HUES64 (cell line): Measurements from ENCODE around the gene TYW3.

Experiments used
- H3K27ac ChIP-seq: 2 replicates; pipeline ENCODE4 v1.7.0; 2013; ENCODE audit warnings: low read depth, low read length, inconsistent platforms
- H3K27me3 ChIP-seq: 2 replicates; pipeline ENCODE4 v1.6.1; 2013; ENCODE audit warnings: mild to moderate bottlenecking, low read length; ENCODE audit not compliant: insufficient read depth
- H3K36me3 ChIP-seq: 2 replicates; pipeline ENCODE4 v1.6.1; 2013; ENCODE audit warnings: mild to moderate bottlenecking, low read length; ENCODE audit not compliant: insufficient read depth
- H3K4me1 ChIP-seq: 2 replicates; pipeline ENCODE4 v1.6.1; 2013; ENCODE audit warnings: mild to moderate bottlenecking, low read length, moderate library complexity; ENCODE audit not compliant: insufficient read depth
- H3K4me3 ChIP-seq: 2 replicates; pipeline ENCODE4 v1.5.1; 2013; ENCODE audit warnings: mild to moderate bottlenecking, low read length, moderate library complexity
- H3K9ac ChIP-seq: 2 replicates; pipeline ENCODE4 v1.6.1; 2013; ENCODE audit warnings: mild to moderate bottlenecking, low read depth, low read length
- H3K9me3 ChIP-seq: 2 replicates; pipeline ENCODE4 v1.6.1; 2013; ENCODE audit warnings: low read depth, low read length; ENCODE audit not compliant: insufficient read depth
- WGBS: fragments of 150-250, 120-280 bp; methylation state at CpG from one replicate; pipeline ENCODE4 v1.1.7; 2013; ENCODE audit warnings: missing lambda C conversion rate; 5-methylcytosine and 5-hydroxymethylcytosine counted together

TYW3 gene

GRCh38 chr1:74712881-74713280, 20.1 kb upstream of the TYW3 start:
- Histone ChIP-seq H3K27me3 (no peaks in the 10 kb centered on the region), H3K4me3 (no peak overlapping the region), H3K27ac (no peak overlapping the region), H3K9me3 (no peaks in the 10 kb centered on the region), H3K9ac (no peak overlapping the region), H3K36me3 (peaks cover 58% of the 10 kb centered on the region), H3K4me1 (no peaks in the 10 kb centered on the region)
- WGBS: 86% methylated on average over 1 of the region's 1 CpG

- no peak overlapping the region for H3K27ac ChIP-seq
- H3K27me3 ChIP-seq: no peaks in the 10 kb centered on the region
- 73% methylated on average over 3 of the region's 3 CpGs for WGBS
- H3K4me1 ChIP-seq: no peaks in the 10 kb centered on the region
- H3K36me3 ChIP-seq: peaks cover 60% of the 10 kb centered on the region
- no peak overlapping the region for H3K4me3 ChIP-seq
- H3K9ac ChIP-seq: no peak overlapping the region
- no peaks in the 10 kb centered on the region for H3K9me3 ChIP-seq
Measured at GRCh38 chr1:74713849-74714248, 19.1 kb upstream of the TYW3 start.

GRCh38 chr1:74714429-74715235, 18.3 kb upstream of the TYW3 start:
- Histone ChIP-seq H3K27ac (no peak overlapping the region), H3K36me3 (peaks cover 56% of the 10 kb centered on the region), H3K4me1 (no peaks in the 10 kb centered on the region), H3K27me3 (no peaks in the 10 kb centered on the region), H3K9ac (no peak overlapping the region), H3K9me3 (no peaks in the 10 kb centered on the region), H3K4me3 (no peak overlapping the region)
- WGBS: 95% methylated on average over 1 of the region's 1 CpG

- Histone ChIP-seq H3K9ac (no peak overlapping the region), H3K4me1 (no peaks in the 10 kb centered on the region), H3K4me3 (no peak overlapping the region), H3K27ac (no peak overlapping the region), H3K36me3 (peaks cover 59% of the 10 kb centered on the region), H3K27me3 (no peaks in the 10 kb centered on the region), H3K9me3 (no peaks in the 10 kb centered on the region)
- 89% methylated on average over 1 of the region's 1 CpG for WGBS
Measured at GRCh38 chr1:74715236-74715502, 17.8 kb upstream of the TYW3 start.

- peaks cover 65% of the 10 kb centered on the region for H3K36me3 ChIP-seq
- H3K9me3 ChIP-seq: no peaks in the 10 kb centered on the region
- WGBS: 75% methylated on average over 6 of the region's 6 CpGs
- no peaks in the 10 kb centered on the region for H3K4me1 ChIP-seq
- H3K27ac ChIP-seq: no peak overlapping the region
- no peaks in the 10 kb centered on the region for H3K27me3 ChIP-seq
- H3K4me3 ChIP-seq: no peak overlapping the region
- H3K9ac ChIP-seq: no peak overlapping the region
Measured at GRCh38 chr1:74715806-74716205, 17.1 kb upstream of the TYW3 start.

GRCh38 chr1:74716822-74717221, 16.1 kb upstream of the TYW3 start:
- no peaks in the 10 kb centered on the region for H3K4me1 ChIP-seq
- 96% methylated on average over 1 of the region's 1 CpG for WGBS
- no peak overlapping the region for H3K9ac ChIP-seq
- H3K36me3 ChIP-seq: peaks cover 68% of the 10 kb centered on the region
- H3K27ac ChIP-seq: no peak overlapping the region
- no peaks in the 10 kb centered on the region for H3K9me3 ChIP-seq
- H3K27me3 ChIP-seq: no peaks in the 10 kb centered on the region
- no peak overlapping the region for H3K4me3 ChIP-seq

- 92% methylated on average over 2 of the region's 2 CpGs for WGBS
- no peak overlapping the region for H3K4me3 ChIP-seq
- H3K9me3 ChIP-seq: no peaks in the 10 kb centered on the region
- H3K9ac ChIP-seq: no peak overlapping the region
- H3K27ac ChIP-seq: no peak overlapping the region
- H3K36me3 ChIP-seq: peaks cover 70% of the 10 kb centered on the region
- no peaks in the 10 kb centered on the region for H3K27me3 ChIP-seq
- H3K4me1 ChIP-seq: no peaks in the 10 kb centered on the region
Measured at GRCh38 chr1:74717626-74718025, 15.3 kb upstream of the TYW3 start.

- WGBS: 93% methylated on average over 1 of the region's 1 CpG
Measured at GRCh38 chr1:74726063-74726462, 6.9 kb upstream of the TYW3 start.

GRCh38 chr1:74728736-74729135, 4.2 kb upstream of the TYW3 start:
- 96% methylated on average over 3 of the region's 3 CpGs for WGBS
- Histone ChIP-seq H3K9me3 (peaks cover 14% of the 10 kb centered on the region), H3K9ac (no peak overlapping the region), H3K36me3 (peaks cover 20% of the 10 kb centered on the region), H3K27me3 (no peaks in the 10 kb centered on the region), H3K27ac (no peak overlapping the region), H3K4me3 (no peak overlapping the region), H3K4me1 (peaks cover 15% of the 10 kb centered on the region)

More at GRCh38 chr1:74726063-74726462, 6.9 kb upstream of the TYW3 start:
- Histone ChIP-seq H3K4me1 (peaks cover 10% of the 10 kb centered on the region), H3K9ac (no peak overlapping the region), H3K9me3 (peaks cover 14% of the 10 kb centered on the region), H3K36me3 (peaks cover 47% of the 10 kb centered on the region), H3K4me3 (no peak overlapping the region), H3K27ac (no peak overlapping the region), H3K27me3 (no peaks in the 10 kb centered on the region)

GRCh38 chr1:74729741-74730478, 3.0 kb upstream of the TYW3 start:
- WGBS: 75% methylated on average over 4 of the region's 6 CpGs
- no peak overlapping the region for H3K4me3 ChIP-seq

GRCh38 chr1:74731399-74732052, 1.4 kb upstream of the TYW3 start:
- H3K4me3 ChIP-seq: no peak overlapping the region
- H3K36me3 ChIP-seq: peaks cover 16% of the 10 kb centered on the region; the same call in 1 of the 2 replicates
- peaks cover 5% of the 10 kb centered on the region; the same call in 1 of the 2 replicates for H3K9me3 ChIP-seq
- no peak overlapping the region for H3K9ac ChIP-seq
- peaks cover 19% of the 10 kb centered on the region for H3K4me1 ChIP-seq
- H3K27me3 ChIP-seq: no peaks in the 10 kb centered on the region
- WGBS: 87% methylated on average over 10 of the region's 11 CpGs
- no peak overlapping the region for H3K27ac ChIP-seq

More at GRCh38 chr1:74729741-74730478, 3.0 kb upstream of the TYW3 start:
- Histone ChIP-seq H3K36me3 (peaks cover 9% of the 10 kb centered on the region; the same call in 1 of the 2 replicates), H3K9ac (no peak overlapping the region), H3K27me3 (no peaks in the 10 kb centered on the region), H3K4me1 (peaks cover 19% of the 10 kb centered on the region), H3K27ac (no peak overlapping the region), H3K9me3 (peaks cover 14% of the 10 kb centered on the region)
